GM15510 (cell line): ENCODE data around the gene VSIR.
A peak's percentile ranks its signal among the peaks of the same experiment; 100 is the strongest.

Experiments used
- POLR2A ChIP-seq: IDR thresholded peaks from 3 replicates; pipeline ENCODE4 v1.6.1; 2011; ENCODE audit warnings: borderline replicate concordance; ENCODE audit not compliant: insufficient read length; ENCODE audit errors: extremely low read depth

The VSIR gene

GRCh38 chr10:71773221-71773971 is at the start of gene VSIR:
Gene VSIR, minus strand, starts transcription at chr10:71773520. Its CDS starts 81 bp downstream, at chr10:71773439.
- peak; percentile 66 for TF ChIP-seq POLR2A

GRCh38 chr10:71821909-71822763 is 48.8 kb upstream of the VSIR start:
- TF ChIP-seq POLR2A, result no peak

GRCh38 chr10:71820966-71821365 is 47.6 kb upstream of the VSIR start:
- TF ChIP-seq POLR2A, result no peak

GRCh38 chr10:71819985-71820384 is 46.7 kb upstream of the VSIR start:
- TF ChIP-seq POLR2A, result no peak

- TF ChIP-seq POLR2A, result no peak
Observed at GRCh38 chr10:71819441-71819861, 46.1 kb upstream of the VSIR start.

GRCh38 chr10:71818674-71819260 is 45.4 kb upstream of the VSIR start:
- no peak for TF ChIP-seq POLR2A

GRCh38 chr10:71817831-71818655 is 44.7 kb upstream of the VSIR start:
- no peak for TF ChIP-seq POLR2A

GRCh38 chr10:71816936-71817618 is 43.8 kb upstream of the VSIR start:
- TF ChIP-seq POLR2A, result no peak

GRCh38 chr10:71816421-71816851 is 43.1 kb upstream of the VSIR start:
- no peak for TF ChIP-seq POLR2A

GRCh38 chr10:71815515-71816130 is 42.3 kb upstream of the VSIR start:
- no peak for TF ChIP-seq POLR2A

- no peak for TF ChIP-seq POLR2A
Observed at GRCh38 chr10:71814922-71815411, 41.6 kb upstream of the VSIR start.

GRCh38 chr10:71812913-71813590 is 39.7 kb upstream of the VSIR start:
- no peak for TF ChIP-seq POLR2A
